K562 (cell line): ENCODE measurements around the gene THOC7. TPM values are rescaled to one million over a fixed set of nuclear protein-coding genes. Genes with fewer than 3 reads are reported as not detected.

Source experiments
- ATAC-seq: fragments of 200-7000 bp; cut with Tn5 transposase; 3 replicates; pipeline ENCODE4 v1.9.1; 2020; ENCODE audit warnings: moderate library complexity
- BruUV-seq: library from RNA; stranded (reverse); fragments of 400-500 nt; replicated peaks from 2 replicates; lab custom pipeline; 2021; lab: Mats Ljungman, UMichigan
- CTCF ChIA-PET: fragments of 300-600 bp; formaldehyde crosslinking; extraction: SDS; loops from one replicate; lab custom pipeline; 2021; ENCODE audit warnings: low intra/inter-chr PET ratio; lab: Yijun Ruan, JAX
- POLR2A ChIA-PET: fragments of 300-600, 350-650 bp; sonication (Branson Sonifier 250); formaldehyde crosslinking; extraction: SDS; loops from one replicate; lab custom pipeline; 2021; ENCODE audit warnings: antibody characterized with exemption, inconsistent platforms; lab: Yijun Ruan, JAX
- DNase-seq, 4 experiments: peaks; one replicate each; pipeline versions ENCODE4 v3.0.0 to v3.0.0-alpha.2; 2011 to 2018; ENCODE audit warnings: low spot score in 3 of 4, mixed read lengths in 3 of 4; ENCODE audit errors: extremely low read depth in 1 of 4
- FAIRE-seq: peaks from 2 replicates; lab custom pipeline; 2011; peaks lifted over from hg19 to GRCh38; lab: Jason Lieb, UNC
- H2AFZ ChIP-seq: 2 replicates; pipeline ENCODE4 v1.6.0; 2011; ENCODE audit warnings: low read depth, low read length, control low read depth, inconsistent platforms
- H3K27ac ChIP-seq: fragments of 200-600 bp; 3 replicates; pipeline ENCODE4 v1.8.0; 2011; ENCODE audit warnings: low read depth, mild to moderate bottlenecking, control low read depth, inconsistent platforms, low read length, moderate library complexity, mixed read lengths; ENCODE audit errors: extremely low read depth
- H3K27me3 ChIP-seq, 2 experiments: fragments of 300-600 bp in 1 of 2; 2 replicates in 1 of 2; 3 replicates in 1 of 2; pipeline versions ENCODE4 v1.6.0 to v1.8.0; 2011; ENCODE audit warnings: inconsistent platforms in 2 of 2, low read length in 2 of 2, mild to moderate bottlenecking in 1 of 2, mixed read lengths in 1 of 2, moderate library complexity in 1 of 2; ENCODE audit not compliant: control insufficient read depth in 2 of 2, insufficient read depth in 2 of 2
- H3K36me3 ChIP-seq: fragments of 300-600 bp; 3 replicates; pipeline ENCODE4 v1.8.0; 2011; ENCODE audit warnings: mild to moderate bottlenecking, low read length, inconsistent platforms; ENCODE audit not compliant: control insufficient read depth, insufficient read depth
- H3K4me1 ChIP-seq, 2 experiments: fragments of 200-600 bp in 1 of 2; replicated peaks in 1 of 2; 2 replicates in 1 of 2; 3 replicates in 1 of 2; pipeline versions ENCODE4 v1.5.1 to v1.8.0; 2011; ENCODE audit warnings: inconsistent platforms in 2 of 2, low read length in 2 of 2, mild to moderate bottlenecking in 1 of 2, mixed read lengths in 1 of 2, moderate library complexity in 1 of 2; ENCODE audit not compliant: control insufficient read depth in 2 of 2, insufficient read depth in 2 of 2
- H3K4me2 ChIP-seq: 2 replicates; pipeline ENCODE4 v1.6.1; 2011; ENCODE audit warnings: low read length, control low read depth, inconsistent platforms, mixed read lengths; ENCODE audit not compliant: insufficient read depth
- H3K4me3 ChIP-seq: fragments of 200-600 bp; sonication (generic), shearing (Covaris generic); 2 replicates; pipeline ENCODE4 v1.5.1; 2016; ENCODE audit warnings: control low read depth, inconsistent platforms
- H3K79me2 ChIP-seq: fragments of 200-600 bp; 3 replicates; pipeline ENCODE4 v1.8.0; 2011; ENCODE audit warnings: low read length, inconsistent platforms; ENCODE audit not compliant: control insufficient read depth, insufficient read depth
- H3K9ac ChIP-seq, 2 experiments: 2 replicates each; pipeline versions ENCODE4 v1.6.0 to v1.6.1; 2011; ENCODE audit warnings: low read depth in 2 of 2, low read length in 2 of 2, control low read depth in 1 of 2, inconsistent platforms in 1 of 2, mild to moderate bottlenecking in 1 of 2, mixed read lengths in 1 of 2; ENCODE audit not compliant: insufficient read depth in 1 of 2
- H3K9me1 ChIP-seq: one replicate; pipeline ENCODE4 v1.6.0; 2011; ENCODE audit warnings: inconsistent platforms, mild to moderate bottlenecking, low read length, moderate library complexity; ENCODE audit not compliant: control insufficient read depth, insufficient read depth
- H3K9me3 ChIP-seq: replicated peaks from 2 replicates; pipeline ENCODE4 v1.5.1; 2011; ENCODE audit warnings: low read depth, low read length, inconsistent platforms; ENCODE audit not compliant: control insufficient read depth, insufficient read depth
- H4K20me1 ChIP-seq: replicated peaks from 2 replicates; pipeline ENCODE4 v1.6.1; 2011; ENCODE audit warnings: low read length, inconsistent platforms, mixed read lengths; ENCODE audit not compliant: control insufficient read depth, insufficient read depth
- ELF4 ChIP-seq: fragments of 450-650 bp; formaldehyde crosslinking; IDR thresholded peaks from 2 replicates; pipeline ENCODE4 v1.4.0; 2022; ENCODE audit warnings: missing genetic modification characterization
- ETV6 ChIP-seq, 3 experiments: fragments of 150-350 bp in 1 of 3; sonication (generic) in 1 of 3; formaldehyde crosslinking in 1 of 3; IDR thresholded peaks; 2 replicates each; pipeline versions ENCODE4 v1.6.1 to v1.8.0; 2014 to 2022; ENCODE audit warnings: borderline replicate concordance in 2 of 3, low read depth in 2 of 3, antibody characterized with exemption in 1 of 3, low read length in 1 of 3, mild to moderate bottlenecking in 1 of 3, missing genetic modification reagents in 1 of 3
- FOXK1 ChIP-seq: sonication (generic); formaldehyde crosslinking; IDR thresholded peaks from 2 replicates; pipeline ENCODE4 v1.8.0; 2022; ENCODE audit warnings: missing genetic modification reagents, mild to moderate bottlenecking, borderline replicate concordance
- GABPB1 ChIP-seq: sonication (generic); formaldehyde crosslinking; IDR thresholded peaks from 2 replicates; pipeline ENCODE4 v1.8.0; 2022; ENCODE audit warnings: mild to moderate bottlenecking, missing genetic modification reagents
- HOXB6 ChIP-seq: fragments of 250-450 bp; sonication (Bioruptor Pico); IDR thresholded peaks from 2 replicates; pipeline ENCODE4 v1.5.1; 2022; ENCODE audit warnings: mild to moderate bottlenecking, borderline replicate concordance
- KDM5B ChIP-seq: fragments of 200-600 bp; sonication (generic); IDR thresholded peaks from 2 replicates; pipeline ENCODE4 v1.6.1; 2012; ENCODE audit warnings: low read depth, mild to moderate bottlenecking, moderate library complexity, low read length, control low read depth, inconsistent platforms; ENCODE audit not compliant: insufficient replicate concordance
- MCM3 ChIP-seq: fragments of 450-650 bp; IDR thresholded peaks from 2 replicates; pipeline ENCODE4 v1.6.1; 2016
- NFE2 ChIP-seq: IDR thresholded peaks from 2 replicates; pipeline ENCODE4 v1.6.1; 2014; ENCODE audit warnings: antibody characterized with exemption, low read depth
- RBM15 ChIP-seq: fragments of 200-400 bp; formaldehyde crosslinking; IDR thresholded peaks from 2 replicates; pipeline ENCODE4 v1.6.1; 2018; ENCODE audit warnings: mild to moderate bottlenecking, low read length, moderate library complexity; ENCODE audit not compliant: insufficient read depth
- TOE1 ChIP-seq, 2 experiments: fragments of 450-650 bp in 1 of 2; sonication (generic) in 1 of 2; formaldehyde crosslinking in 1 of 2; IDR thresholded peaks; 2 replicates each; pipeline versions ENCODE4 v1.7.1 to v1.8.0; 2016 to 2022; ENCODE audit warnings: borderline replicate concordance in 2 of 2, mild to moderate bottlenecking in 2 of 2, antibody characterized with exemption in 1 of 2, inconsistent platforms in 1 of 2, low read depth in 1 of 2, missing genetic modification reagents in 1 of 2, moderate library complexity in 1 of 2
- TRIM28 ChIP-seq: fragments of 450-650 bp; IDR thresholded peaks from 2 replicates; pipeline ENCODE4 v1.6.1; 2017
- WGBS: fragments of 100-300 bp; shearing (Covaris generic); methylation state at CpG from one replicate; pipeline ENCODE4 v1.1.6; 2016; ENCODE audit warnings: low coverage, mixed read lengths; ENCODE audit not compliant: insufficient coverage; ENCODE audit errors: missing lambda C conversion rate; 5-methylcytosine and 5-hydroxymethylcytosine counted together
- in situ Hi-C: fragments of 300-500 bp; cut with MboI; formaldehyde crosslinking; loops from 4 replicates; pipeline ENCODE4 v1.15.0; 2018; ENCODE audit warnings: inconsistent platforms, mixed read lengths
- intact Hi-C: fragments of 100-400 bp; cut with micrococcal nuclease; formaldehyde crosslinking; loops from 2 replicates; pipeline ENCODE4 v1.14.2; 2022
- polyA plus RNA-seq, 8 experiments: library from polyadenylated mRNA; depleted of rRNA in 4 of 8; stranded (reverse) in 5 of 8; unstranded in 3 of 8; fragments of >200 nt; fragmentation: Nextera tagmentation in 2 of 8; fragmentation: Illumina TruSeq in 1 of 8; extraction: Ambion mirVana in 2 of 8; extraction: Trizol in 1 of 8; gene quantifications; 2 replicates each; pipeline versions ENCODE4 v1.2.1 to v1.2.3, GENCODE V29; 2011 to 2014; ENCODE audit warnings: inconsistent platforms in 1 of 8, missing spikeins in 1 of 8
- total RNA-seq, 7 experiments: library from RNA; depleted of rRNA in 6 of 7; stranded (reverse); fragments of >200 nt in 6 of 7; fragmentation: Illumina TruSeq in 2 of 7; extraction: Trizol in 2 of 7; gene quantifications; 2 replicates each; pipeline versions ENCODE4 v1.2.1 to v1.2.3, GENCODE V29; 2011 to 2021; ENCODE audit warnings: low replicate concordance in 1 of 7
- TF ChIP-seq, protein P1 (sequence below): sonication (generic); formaldehyde crosslinking; IDR thresholded peaks from 2 replicates; pipeline ENCODE4 v1.8.0; 2023; ENCODE audit warnings: mild to moderate bottlenecking, missing genetic modification reagents
- TF ChIP-seq, protein P2 (sequence below), 3 experiments: IDR thresholded peaks in 2 of 3; conservative IDR thresholded peaks in 1 of 3; 2 replicates each; pipeline ENCODE4 v1.5.1; 2011 to 2012; ENCODE audit warnings: low read length in 3 of 3, mild to moderate bottlenecking in 3 of 3, control low read depth in 2 of 3, improper control_type of control experiment in 1 of 3, inconsistent platforms in 1 of 3, low read depth in 1 of 3, mixed read lengths in 1 of 3, moderate library complexity in 1 of 3; ENCODE audit not compliant: insufficient read depth in 2 of 3
- TF ChIP-seq, protein P3 (sequence below): IDR thresholded peaks from 3 replicates; pipeline ENCODE4 v1.6.1; 2011; ENCODE audit warnings: borderline replicate concordance, mild to moderate bottlenecking; ENCODE audit not compliant: insufficient read length, insufficient read depth

The THOC7 gene
- total and polyA plus RNA-seq, 9 of the 15 experiments (the other 6 are each of a cell fraction or from before 2014, with no cell fraction given), result 56.5 to 129 (median 94.7) TPM

DNA sequence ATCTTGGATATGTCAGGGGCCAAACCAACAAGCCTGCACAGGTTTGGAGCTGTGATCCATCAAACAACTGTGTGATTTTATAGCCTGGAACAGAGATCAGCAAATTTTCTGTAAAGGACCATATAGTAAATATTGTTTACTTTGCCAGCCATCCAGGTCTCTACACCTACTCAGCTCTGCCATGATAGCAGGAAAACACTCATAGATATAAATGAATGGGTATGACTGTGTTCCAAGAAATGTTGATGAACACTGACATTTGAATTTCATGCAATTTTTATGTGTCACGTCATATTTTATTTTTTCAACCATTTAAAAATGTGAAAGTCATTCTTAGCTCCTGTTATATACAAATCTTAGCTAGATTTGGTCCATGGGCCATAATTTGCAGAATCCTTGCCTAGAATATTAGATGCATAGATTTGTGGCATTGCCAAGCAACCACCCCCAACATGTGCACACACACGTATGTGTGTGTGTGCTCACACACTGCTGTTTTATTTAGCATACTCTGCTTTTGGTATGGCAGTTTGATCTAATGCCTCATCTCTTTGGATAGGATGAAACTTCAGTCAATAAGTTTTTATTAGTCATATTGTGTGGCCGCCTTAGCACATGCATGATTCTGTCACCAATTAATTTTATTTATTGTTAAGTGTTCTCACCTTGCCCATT, 6.5 kb upstream of the THOC7 start:
- POLR2A ChIA-PET, result interaction anchor here (1.5 kb wide), 1 partner anchor 19 kb away, joined by 4 read pairs; no protein-coding TSS in a partner anchor
- Histone ChIP-seq H3K9ac (no peak overlapping the region), H3K79me2 (peaks cover 80% of the 10 kb centered on the region), H3K9me3 (no peaks in the 10 kb centered on the region), H3K36me3 (peaks cover 8% of the 10 kb centered on the region; the same call in 1 of the 3 replicates), H4K20me1 (no peaks in the 10 kb centered on the region), H3K4me2 (no peak overlapping the region), H3K4me3 (no peak overlapping the region), H2AFZ (no peak overlapping the region), H3K27ac (no peak overlapping the region), H3K9me1 (no peaks in the 10 kb centered on the region), H3K27me3 (no peaks in the 10 kb centered on the region), H3K4me1 (no peaks in the 10 kb centered on the region; a peak in 1 of 5 replicates)
- CTCF ChIA-PET, result no interaction called here
- BruUV-seq, result no TSS peak
- FAIRE-seq (no peak), DNase-seq (no peak), ATAC-seq (no peak)
- in situ Hi-C loops, result no loop called here
- intact Hi-C loops, result loop anchor here (10.0 kb wide), 1 partner anchor 95 kb away; no protein-coding TSS in a partner anchor
- 90% methylated on average over 3 of the region's 3 CpGs for WGBS
- TF ChIP-seq, protein P1, sequence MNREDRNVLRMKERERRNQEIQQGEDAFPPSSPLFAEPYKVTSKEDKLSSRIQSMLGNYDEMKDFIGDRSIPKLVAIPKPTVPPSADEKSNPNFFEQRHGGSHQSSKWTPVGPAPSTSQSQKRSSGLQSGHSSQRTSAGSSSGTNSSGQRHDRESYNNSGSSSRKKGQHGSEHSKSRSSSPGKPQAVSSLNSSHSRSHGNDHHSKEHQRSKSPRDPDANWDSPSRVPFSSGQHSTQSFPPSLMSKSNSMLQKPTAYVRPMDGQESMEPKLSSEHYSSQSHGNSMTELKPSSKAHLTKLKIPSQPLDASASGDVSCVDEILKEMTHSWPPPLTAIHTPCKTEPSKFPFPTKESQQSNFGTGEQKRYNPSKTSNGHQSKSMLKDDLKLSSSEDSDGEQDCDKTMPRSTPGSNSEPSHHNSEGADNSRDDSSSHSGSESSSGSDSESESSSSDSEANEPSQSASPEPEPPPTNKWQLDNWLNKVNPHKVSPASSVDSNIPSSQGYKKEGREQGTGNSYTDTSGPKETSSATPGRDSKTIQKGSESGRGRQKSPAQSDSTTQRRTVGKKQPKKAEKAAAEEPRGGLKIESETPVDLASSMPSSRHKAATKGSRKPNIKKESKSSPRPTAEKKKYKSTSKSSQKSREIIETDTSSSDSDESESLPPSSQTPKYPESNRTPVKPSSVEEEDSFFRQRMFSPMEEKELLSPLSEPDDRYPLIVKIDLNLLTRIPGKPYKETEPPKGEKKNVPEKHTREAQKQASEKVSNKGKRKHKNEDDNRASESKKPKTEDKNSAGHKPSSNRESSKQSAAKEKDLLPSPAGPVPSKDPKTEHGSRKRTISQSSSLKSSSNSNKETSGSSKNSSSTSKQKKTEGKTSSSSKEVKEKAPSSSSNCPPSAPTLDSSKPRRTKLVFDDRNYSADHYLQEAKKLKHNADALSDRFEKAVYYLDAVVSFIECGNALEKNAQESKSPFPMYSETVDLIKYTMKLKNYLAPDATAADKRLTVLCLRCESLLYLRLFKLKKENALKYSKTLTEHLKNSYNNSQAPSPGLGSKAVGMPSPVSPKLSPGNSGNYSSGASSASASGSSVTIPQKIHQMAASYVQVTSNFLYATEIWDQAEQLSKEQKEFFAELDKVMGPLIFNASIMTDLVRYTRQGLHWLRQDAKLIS, result no peak
- TF ChIP-seq ELF4, result no peak
- no peak for TF ChIP-seq RBM15
- no peak for TF ChIP-seq NFE2
- TF ChIP-seq, protein P2, sequence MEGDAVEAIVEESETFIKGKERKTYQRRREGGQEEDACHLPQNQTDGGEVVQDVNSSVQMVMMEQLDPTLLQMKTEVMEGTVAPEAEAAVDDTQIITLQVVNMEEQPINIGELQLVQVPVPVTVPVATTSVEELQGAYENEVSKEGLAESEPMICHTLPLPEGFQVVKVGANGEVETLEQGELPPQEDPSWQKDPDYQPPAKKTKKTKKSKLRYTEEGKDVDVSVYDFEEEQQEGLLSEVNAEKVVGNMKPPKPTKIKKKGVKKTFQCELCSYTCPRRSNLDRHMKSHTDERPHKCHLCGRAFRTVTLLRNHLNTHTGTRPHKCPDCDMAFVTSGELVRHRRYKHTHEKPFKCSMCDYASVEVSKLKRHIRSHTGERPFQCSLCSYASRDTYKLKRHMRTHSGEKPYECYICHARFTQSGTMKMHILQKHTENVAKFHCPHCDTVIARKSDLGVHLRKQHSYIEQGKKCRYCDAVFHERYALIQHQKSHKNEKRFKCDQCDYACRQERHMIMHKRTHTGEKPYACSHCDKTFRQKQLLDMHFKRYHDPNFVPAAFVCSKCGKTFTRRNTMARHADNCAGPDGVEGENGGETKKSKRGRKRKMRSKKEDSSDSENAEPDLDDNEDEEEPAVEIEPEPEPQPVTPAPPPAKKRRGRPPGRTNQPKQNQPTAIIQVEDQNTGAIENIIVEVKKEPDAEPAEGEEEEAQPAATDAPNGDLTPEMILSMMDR (IDR thresholded peaks at IDR 0.05 in 2 of 3, conservative IDR thresholded peaks at IDR 0.05 in 1 of 3; ENCODE audit: insufficient read depth in 2 of 3, low read depth in 1 of 3, low read length in 3 of 3), result no peak
- TF ChIP-seq TRIM28, result no peak
- TF ChIP-seq KDM5B, result no peak
- TF ChIP-seq FOXK1 (CRISPR knock-in tag), result no peak
- TF ChIP-seq TOE1 (IDR thresholded peaks at IDR 0.05; ENCODE audit: borderline replicate concordance), result no peak
- TF ChIP-seq TOE1 (CRISPR knock-in tag; IDR thresholded peaks at IDR 0.05; ENCODE audit: borderline replicate concordance, low read depth), result no peak
- TF ChIP-seq MCM3, result no peak
- TF ChIP-seq, protein P3, sequence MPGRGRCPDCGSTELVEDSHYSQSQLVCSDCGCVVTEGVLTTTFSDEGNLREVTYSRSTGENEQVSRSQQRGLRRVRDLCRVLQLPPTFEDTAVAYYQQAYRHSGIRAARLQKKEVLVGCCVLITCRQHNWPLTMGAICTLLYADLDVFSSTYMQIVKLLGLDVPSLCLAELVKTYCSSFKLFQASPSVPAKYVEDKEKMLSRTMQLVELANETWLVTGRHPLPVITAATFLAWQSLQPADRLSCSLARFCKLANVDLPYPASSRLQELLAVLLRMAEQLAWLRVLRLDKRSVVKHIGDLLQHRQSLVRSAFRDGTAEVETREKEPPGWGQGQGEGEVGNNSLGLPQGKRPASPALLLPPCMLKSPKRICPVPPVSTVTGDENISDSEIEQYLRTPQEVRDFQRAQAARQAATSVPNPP, result no peak
- no peak for TF ChIP-seq GABPB1 (CRISPR knock-in tag)
- TF ChIP-seq ETV6 (IDR thresholded peaks at IDR 0.05; ENCODE audit: borderline replicate concordance in 1 of 2, low read depth in 2 of 2, low read length in 1 of 2), result no peak
- no peak for TF ChIP-seq ETV6 (CRISPR knock-in tag; IDR thresholded peaks at IDR 0.05; ENCODE audit: borderline replicate concordance)
- no peak for TF ChIP-seq HOXB6
